ENCODE measurements around the gene SHFL.

- TF ChIP-seq POLR2A (IDR thresholded peaks at IDR 0.05) (no peak), CTCF (IDR thresholded peaks at IDR 0.05) (no peak)
Measured at GRCh38 chr19:10141479-10141878, 55.4 kb downstream of the SHFL start.
